HEK293 (cell line): Measurements from ENCODE around the gene SURF2.

Experiments used
- BCL11A ChIP-seq: fragments of 450-650 bp; formaldehyde crosslinking; IDR thresholded peaks from 2 replicates; pipeline ENCODE4 v1.5.1; 2016; ENCODE audit warnings: low read depth, missing biosample characterization, missing genetic modification characterization
- ZBTB1 ChIP-seq: fragments of 450-650 bp; formaldehyde crosslinking; IDR thresholded peaks from 2 replicates; pipeline ENCODE4 v1.5.1; 2016; ENCODE audit warnings: missing biosample characterization, missing genetic modification characterization
- ZFHX2 ChIP-seq: fragments of 450-650 bp; formaldehyde crosslinking; conservative IDR thresholded peaks from 2 replicates; pipeline ENCODE4 v1.5.1; 2016; ENCODE audit warnings: missing biosample characterization, missing genetic modification characterization
- ZNF175 ChIP-seq: fragments of 450-650 bp; formaldehyde crosslinking; IDR thresholded peaks from 2 replicates; pipeline ENCODE4 v1.5.1; 2016; ENCODE audit warnings: missing biosample characterization, missing genetic modification characterization
- ZNF335 ChIP-seq: fragments of 450-650 bp; formaldehyde crosslinking; conservative IDR thresholded peaks from 2 replicates; pipeline ENCODE4 v1.5.1; 2016; ENCODE audit warnings: missing biosample characterization, missing genetic modification characterization
- ZNF670 ChIP-seq: fragments of 450-650 bp; formaldehyde crosslinking; IDR thresholded peaks from 2 replicates; pipeline ENCODE4 v1.5.1; 2016; ENCODE audit warnings: missing biosample characterization, missing genetic modification characterization, low read depth
- TF ChIP-seq, protein P1 (sequence below): fragments of 450-650 bp; formaldehyde crosslinking; IDR thresholded peaks from 2 replicates; pipeline ENCODE4 v1.5.1; 2016; ENCODE audit warnings: missing biosample characterization, missing genetic modification characterization
- TF ChIP-seq, protein P2 (sequence below): fragments of 450-650 bp; formaldehyde crosslinking; IDR thresholded peaks from 2 replicates; pipeline ENCODE4 v1.5.1; 2016; ENCODE audit warnings: missing biosample characterization, missing genetic modification characterization
- TF ChIP-seq, protein P3 (sequence below): fragments of 450-650 bp; formaldehyde crosslinking; IDR thresholded peaks from 2 replicates; pipeline ENCODE4 v1.5.1; 2016; ENCODE audit warnings: missing biosample characterization, missing genetic modification characterization
- TF ChIP-seq, protein P4 (sequence below): fragments of 450-650 bp; formaldehyde crosslinking; IDR thresholded peaks from 2 replicates; pipeline ENCODE4 v1.5.1; 2016; ENCODE audit warnings: missing biosample characterization, missing genetic modification characterization
- TF ChIP-seq, protein P5 (sequence below): fragments of 450-650 bp; formaldehyde crosslinking; optimal IDR thresholded peaks from 2 replicates; pipeline ENCODE3; 2016; ENCODE audit warnings: missing biosample characterization, mild to moderate bottlenecking, missing genetic modification characterization

DNA sequence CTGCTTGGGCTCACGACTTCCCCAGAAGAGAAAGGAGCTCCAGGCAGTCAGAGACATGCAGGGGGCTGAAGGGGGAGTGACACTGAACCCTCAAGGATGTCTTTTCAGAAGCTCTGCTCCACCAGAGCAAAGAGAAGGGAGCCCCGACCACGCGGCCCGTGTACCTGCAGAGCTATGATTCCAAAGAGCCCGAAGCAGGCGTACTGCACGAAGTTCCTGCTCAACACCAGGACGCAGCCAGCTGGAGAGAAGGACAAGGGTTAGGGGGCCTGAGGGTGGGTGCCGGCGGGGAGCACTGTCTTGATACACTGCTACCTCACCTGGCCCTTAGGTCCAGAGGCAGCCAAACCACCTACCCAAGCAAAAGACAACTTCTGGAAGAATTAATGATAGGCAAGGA lies 10.1 kb downstream of the SURF2 start:
- no peak for TF ChIP-seq ZNF670 (tag by site-specific recombination)
- no peak for TF ChIP-seq ZBTB1 (tag by site-specific recombination)
- TF ChIP-seq, protein P1, sequence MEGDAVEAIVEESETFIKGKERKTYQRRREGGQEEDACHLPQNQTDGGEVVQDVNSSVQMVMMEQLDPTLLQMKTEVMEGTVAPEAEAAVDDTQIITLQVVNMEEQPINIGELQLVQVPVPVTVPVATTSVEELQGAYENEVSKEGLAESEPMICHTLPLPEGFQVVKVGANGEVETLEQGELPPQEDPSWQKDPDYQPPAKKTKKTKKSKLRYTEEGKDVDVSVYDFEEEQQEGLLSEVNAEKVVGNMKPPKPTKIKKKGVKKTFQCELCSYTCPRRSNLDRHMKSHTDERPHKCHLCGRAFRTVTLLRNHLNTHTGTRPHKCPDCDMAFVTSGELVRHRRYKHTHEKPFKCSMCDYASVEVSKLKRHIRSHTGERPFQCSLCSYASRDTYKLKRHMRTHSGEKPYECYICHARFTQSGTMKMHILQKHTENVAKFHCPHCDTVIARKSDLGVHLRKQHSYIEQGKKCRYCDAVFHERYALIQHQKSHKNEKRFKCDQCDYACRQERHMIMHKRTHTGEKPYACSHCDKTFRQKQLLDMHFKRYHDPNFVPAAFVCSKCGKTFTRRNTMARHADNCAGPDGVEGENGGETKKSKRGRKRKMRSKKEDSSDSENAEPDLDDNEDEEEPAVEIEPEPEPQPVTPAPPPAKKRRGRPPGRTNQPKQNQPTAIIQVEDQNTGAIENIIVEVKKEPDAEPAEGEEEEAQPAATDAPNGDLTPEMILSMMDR (tag by site-specific recombination), result no peak
- TF ChIP-seq, protein P2, sequence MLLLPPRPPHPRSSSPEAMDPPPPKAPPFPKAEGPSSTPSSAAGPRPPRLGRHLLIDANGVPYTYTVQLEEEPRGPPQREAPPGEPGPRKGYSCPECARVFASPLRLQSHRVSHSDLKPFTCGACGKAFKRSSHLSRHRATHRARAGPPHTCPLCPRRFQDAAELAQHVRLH, result no peak
- TF ChIP-seq, protein P3, sequence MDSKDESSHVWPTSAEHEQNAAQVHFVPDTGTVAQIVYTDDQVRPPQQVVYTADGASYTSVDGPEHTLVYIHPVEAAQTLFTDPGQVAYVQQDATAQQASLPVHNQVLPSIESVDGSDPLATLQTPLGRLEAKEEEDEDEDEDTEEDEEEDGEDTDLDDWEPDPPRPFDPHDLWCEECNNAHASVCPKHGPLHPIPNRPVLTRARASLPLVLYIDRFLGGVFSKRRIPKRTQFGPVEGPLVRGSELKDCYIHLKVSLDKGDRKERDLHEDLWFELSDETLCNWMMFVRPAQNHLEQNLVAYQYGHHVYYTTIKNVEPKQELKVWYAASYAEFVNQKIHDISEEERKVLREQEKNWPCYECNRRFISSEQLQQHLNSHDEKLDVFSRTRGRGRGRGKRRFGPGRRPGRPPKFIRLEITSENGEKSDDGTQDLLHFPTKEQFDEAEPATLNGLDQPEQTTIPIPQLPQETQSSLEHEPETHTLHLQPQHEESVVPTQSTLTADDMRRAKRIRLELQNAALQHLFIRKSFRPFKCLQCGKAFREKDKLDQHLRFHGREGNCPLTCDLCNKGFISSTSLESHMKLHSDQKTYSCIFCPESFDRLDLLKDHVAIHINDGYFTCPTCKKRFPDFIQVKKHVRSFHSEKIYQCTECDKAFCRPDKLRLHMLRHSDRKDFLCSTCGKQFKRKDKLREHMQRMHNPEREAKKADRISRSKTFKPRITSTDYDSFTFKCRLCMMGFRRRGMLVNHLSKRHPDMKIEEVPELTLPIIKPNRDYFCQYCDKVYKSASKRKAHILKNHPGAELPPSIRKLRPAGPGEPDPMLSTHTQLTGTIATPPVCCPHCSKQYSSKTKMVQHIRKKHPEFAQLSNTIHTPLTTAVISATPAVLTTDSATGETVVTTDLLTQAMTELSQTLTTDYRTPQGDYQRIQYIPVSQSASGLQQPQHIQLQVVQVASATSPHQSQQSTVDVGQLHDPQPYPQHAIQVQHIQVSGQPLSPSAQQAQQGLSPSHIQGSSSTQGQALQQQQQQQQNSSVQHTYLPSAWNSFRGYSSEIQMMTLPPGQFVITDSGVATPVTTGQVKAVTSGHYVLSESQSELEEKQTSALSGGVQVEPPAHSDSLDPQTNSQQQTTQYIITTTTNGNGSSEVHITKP (tag by site-specific recombination), result no peak
- TF ChIP-seq ZFHX2 (tag by site-specific recombination), result no peak
- no peak for TF ChIP-seq ZNF175 (tag by site-specific recombination)
- TF ChIP-seq, protein P4, sequence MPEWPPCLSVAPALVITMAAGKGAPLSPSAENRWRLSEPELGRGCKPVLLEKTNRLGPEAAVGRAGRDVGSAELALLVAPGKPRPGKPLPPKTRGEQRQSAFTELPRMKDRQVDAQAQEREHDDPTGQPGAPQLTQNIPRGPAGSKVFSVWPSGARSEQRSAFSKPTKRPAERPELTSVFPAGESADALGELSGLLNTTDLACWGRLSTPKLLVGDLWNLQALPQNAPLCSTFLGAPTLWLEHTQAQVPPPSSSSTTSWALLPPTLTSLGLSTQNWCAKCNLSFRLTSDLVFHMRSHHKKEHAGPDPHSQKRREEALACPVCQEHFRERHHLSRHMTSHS (tag by site-specific recombination), result no peak
- TF ChIP-seq, protein P5, sequence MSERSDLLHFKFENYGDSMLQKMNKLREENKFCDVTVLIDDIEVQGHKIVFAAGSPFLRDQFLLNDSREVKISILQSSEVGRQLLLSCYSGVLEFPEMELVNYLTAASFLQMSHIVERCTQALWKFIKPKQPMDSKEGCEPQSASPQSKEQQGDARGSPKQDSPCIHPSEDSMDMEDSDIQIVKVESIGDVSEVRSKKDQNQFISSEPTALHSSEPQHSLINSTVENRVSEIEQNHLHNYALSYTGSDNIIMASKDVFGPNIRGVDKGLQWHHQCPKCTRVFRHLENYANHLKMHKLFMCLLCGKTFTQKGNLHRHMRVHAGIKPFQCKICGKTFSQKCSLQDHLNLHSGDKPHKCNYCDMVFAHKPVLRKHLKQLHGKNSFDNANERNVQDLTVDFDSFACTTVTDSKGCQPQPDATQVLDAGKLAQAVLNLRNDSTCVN (tag by site-specific recombination), result no peak
- no peak for TF ChIP-seq BCL11A (tag by site-specific recombination)
- no peak for TF ChIP-seq ZNF335
